Vagina (tissue), 2 donors: ENCODE data around the gene LRRC31. TPM values are rescaled to one million over a fixed set of nuclear protein-coding genes. Genes with fewer than 3 reads are reported as not detected.

Experiments used
- DNase-seq, 2 donors: peaks; one replicate each; pipeline ENCODE4 v3.0.0-alpha.2; 2017; ENCODE audit errors: extremely low spot score in 2 of 2
- H3K27ac ChIP-seq: fragments of 200-600 bp; sonication (generic); one replicate; pipeline ENCODE4 v1.5.1; 2019
- H3K27me3 ChIP-seq: fragments of 200-600 bp; sonication (generic); one replicate; pipeline ENCODE4 v1.5.1; 2019
- H3K36me3 ChIP-seq, 2 donors: fragments of 200-600 bp; sonication (generic); one replicate each; pipeline ENCODE4 v1.5.1; 2017 to 2019
- H3K4me1 ChIP-seq: fragments of 200-600 bp; sonication (generic); one replicate; pipeline ENCODE4 v1.5.1; 2019
- H3K4me3 ChIP-seq, 2 donors: fragments of 200-600 bp; sonication (generic); 1 replicate in 1 of 2; 2 replicates in 1 of 2; pipeline ENCODE4 v1.5.1; 2016 to 2019
- H3K9me3 ChIP-seq: fragments of 200-600 bp; sonication (generic); one replicate; pipeline ENCODE4 v1.5.1; 2019
- CTCF ChIP-seq, 3 experiments: fragments of 450-650 bp in 2 of 3; fragments of 200-600 bp in 1 of 3; sonication (generic) in 1 of 3; IDR thresholded peaks; one replicate each; pipeline ENCODE4 v1.5.1; 2017 to 2019; ENCODE audit warnings: antibody characterized with exemption in 3 of 3, mild to moderate bottlenecking in 2 of 3, moderate library complexity in 2 of 3
- POLR2A ChIP-seq, 2 donors: fragments of 450-650 bp; IDR thresholded peaks; one replicate each; pipeline ENCODE4 v1.6.1; 2017; ENCODE audit warnings: antibody characterized with exemption in 2 of 2, mild to moderate bottlenecking in 2 of 2, moderate library complexity in 2 of 2
- POLR2AphosphoS5 ChIP-seq, 2 donors: sonication (generic); formaldehyde crosslinking; IDR thresholded peaks; one replicate each; pipeline ENCODE4 v1.9.0; 2017; ENCODE audit warnings: antibody characterized with exemption in 2 of 2, mild to moderate bottlenecking in 2 of 2, low read depth in 1 of 2; ENCODE audit not compliant: insufficient read depth in 1 of 2
- intact Hi-C: fragments of 100-400 bp; cut with DNase I; formaldehyde crosslinking; loops from one replicate; pipeline ENCODE4 v1.15.1; 2023
- total RNA-seq: library from RNA; depleted of rRNA; stranded (reverse); fragments of >200 nt; gene quantifications from one replicate; pipeline ENCODE4 v1.2.3, GENCODE V29; 2016

The LRRC31 gene
- total RNA-seq, 1 donor from 2014 or later, result not detected

GRCh38 chr3:169879013-169879557, 9.3 kb upstream of the LRRC31 start:
- TF ChIP-seq CTCF (IDR thresholded peaks at IDR 0.05) (no peak), POLR2AphosphoS5 (IDR thresholded peaks at IDR 0.05; ENCODE audit: insufficient read depth in 1 of 2, low read depth in 1 of 2) (no peak), POLR2A (IDR thresholded peaks at IDR 0.05) (no peak)
- intact Hi-C loops, result no loop called here
- H3K4me3 ChIP-seq, result no peak overlapping the region
- no peaks in the 10 kb centered on the region for H3K27me3 ChIP-seq
- no peaks in the 10 kb centered on the region for H3K36me3 ChIP-seq
- H3K27ac ChIP-seq, result no peak overlapping the region
- no peaks in the 10 kb centered on the region for H3K4me1 ChIP-seq
- DNase-seq, result no peak
- H3K9me3 ChIP-seq, result no peaks in the 10 kb centered on the region

- Histone ChIP-seq H3K36me3 (no peaks in the 10 kb centered on the region), H3K27ac (no peak overlapping the region), H3K4me3 (no peak overlapping the region), H3K9me3 (no peaks in the 10 kb centered on the region), H3K4me1 (no peaks in the 10 kb centered on the region), H3K27me3 (no peaks in the 10 kb centered on the region)
- DNase-seq, result no peak
- intact Hi-C loops, result no loop called here
- no peak for TF ChIP-seq POLR2A (IDR thresholded peaks at IDR 0.05)
- no peak for TF ChIP-seq CTCF (IDR thresholded peaks at IDR 0.05)
- TF ChIP-seq POLR2AphosphoS5 (IDR thresholded peaks at IDR 0.05; ENCODE audit: insufficient read depth in 1 of 2, low read depth in 1 of 2), result no peak
Observed at GRCh38 chr3:169871129-169871886, 1.6 kb upstream of the LRRC31 start.

DNA sequence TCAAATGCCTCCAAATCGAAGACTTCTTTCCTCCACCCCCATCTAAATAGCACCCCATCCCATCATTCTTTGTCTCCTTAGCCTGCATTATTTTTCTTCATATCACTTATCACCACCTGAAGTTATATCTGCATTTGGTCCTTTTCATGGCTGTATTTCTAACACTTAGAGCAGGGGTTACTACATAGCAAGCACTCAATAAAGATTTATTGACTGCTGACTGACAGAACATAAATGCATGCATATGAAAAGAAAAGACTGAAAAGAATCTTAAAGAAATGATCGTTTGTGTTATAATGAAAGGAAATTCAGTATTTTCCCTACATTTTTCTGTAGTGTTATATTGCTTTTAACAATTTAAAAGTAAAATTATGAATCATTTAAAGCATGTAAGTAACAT, 1.4 kb downstream of the LRRC31 start:
- no peak overlapping the region for H3K27ac ChIP-seq
- no peaks in the 10 kb centered on the region for H3K36me3 ChIP-seq
- no peaks in the 10 kb centered on the region for H3K27me3 ChIP-seq
- intact Hi-C loops, result no loop called here
- DNase-seq, result no peak
- H3K4me1 ChIP-seq, result no peaks in the 10 kb centered on the region
- H3K9me3 ChIP-seq, result no peaks in the 10 kb centered on the region
- no peak overlapping the region for H3K4me3 ChIP-seq
- TF ChIP-seq CTCF (IDR thresholded peaks at IDR 0.05), result no peak
- TF ChIP-seq POLR2A (IDR thresholded peaks at IDR 0.05), result no peak
- TF ChIP-seq POLR2AphosphoS5 (IDR thresholded peaks at IDR 0.05; ENCODE audit: insufficient read depth in 1 of 2, low read depth in 1 of 2), result no peak

- intact Hi-C loops, result no loop called here
- Histone ChIP-seq H3K9me3 (no peaks in the 10 kb centered on the region), H3K4me3 (no peak overlapping the region), H3K36me3 (no peaks in the 10 kb centered on the region), H3K27me3 (no peaks in the 10 kb centered on the region), H3K4me1 (no peaks in the 10 kb centered on the region), H3K27ac (no peak overlapping the region)
- DNase-seq, result no peak
- TF ChIP-seq CTCF (IDR thresholded peaks at IDR 0.05) (no peak), POLR2A (IDR thresholded peaks at IDR 0.05) (no peak), POLR2AphosphoS5 (IDR thresholded peaks at IDR 0.05; ENCODE audit: insufficient read depth in 1 of 2, low read depth in 1 of 2) (no peak)
Observed at GRCh38 chr3:169867584-169868210, 2.0 kb downstream of the LRRC31 start.
